Naive B cell (primary cell): ENCODE results near the gene TENT5A. TPM values are rescaled to one million over a fixed set of nuclear protein-coding genes. Genes with fewer than 3 reads are reported as not detected.

Experiments
- ATAC-seq, 2 donors: fragments of 150-1000 bp; cut with Tn5 transposase; 2 replicates each; pipeline ENCODE4 v1.10.0; 2021; ENCODE audit warnings: low read depth in 2 of 2, mild to moderate bottlenecking in 2 of 2, moderate library complexity in 2 of 2
- DNase-seq: peaks from one replicate; pipeline ENCODE4 v3.0.0; 2022
- H3K27ac Mint-ChIP-seq, 6 donors: one replicate each; pipeline ENCODE4 v1.8.0; 2020 to 2022; ENCODE audit warnings: mild to moderate bottlenecking in 6 of 6, mixed read lengths in 6 of 6, moderate library complexity in 5 of 6, inconsistent platforms in 2 of 6
- H3K27me3 Mint-ChIP-seq, 3 donors: one replicate each; pipeline ENCODE4 v1.8.0; 2021 to 2022; ENCODE audit warnings: mixed read lengths in 3 of 3, mild to moderate bottlenecking in 1 of 3
- H3K36me3 Mint-ChIP-seq, 2 donors: one replicate each; pipeline ENCODE4 v1.8.0; 2020 to 2022; ENCODE audit warnings: mixed read lengths in 2 of 2, inconsistent platforms in 1 of 2, mild to moderate bottlenecking in 1 of 2
- H3K4me1 Mint-ChIP-seq, 3 donors: one replicate each; pipeline ENCODE4 v1.8.0; 2020 to 2022; ENCODE audit warnings: mixed read lengths in 3 of 3, inconsistent platforms in 1 of 3, mild to moderate bottlenecking in 1 of 3, moderate library complexity in 1 of 3
- H3K4me3 Mint-ChIP-seq, 8 donors: one replicate each; pipeline ENCODE4 v1.8.0; 2020 to 2022; ENCODE audit warnings: mild to moderate bottlenecking in 8 of 8, mixed read lengths in 8 of 8, moderate library complexity in 8 of 8, inconsistent platforms in 2 of 8
- H3K9me3 Mint-ChIP-seq, 7 donors: one replicate each; pipeline ENCODE4 v1.8.0; 2020 to 2022; ENCODE audit warnings: mixed read lengths in 7 of 7, mild to moderate bottlenecking in 5 of 7, inconsistent platforms in 2 of 7, moderate library complexity in 1 of 7
- polyA plus RNA-seq, 6 donors: library from polyadenylated mRNA; unstranded; fragments of 300-500 nt; fragmentation: Illumina TruSeq; gene quantifications; one replicate each; pipeline ENCODE4 v1.2.3, GENCODE V29; 2021; ENCODE audit warnings: low read depth in 6 of 6

Gene TENT5A
- polyA plus RNA-seq, 6 donors from 2014 or later, result 8.4 to 16.7 (median 11.8) TPM

GRCh38 chr6:81767163-81767891, 14.8 kb upstream of the TENT5A start:
- ATAC-seq, result no peak
- H3K4me1 Mint-ChIP-seq, result no peaks in the 10 kb centered on the region
- no peak overlapping the region for H3K4me3 Mint-ChIP-seq
- H3K27me3 Mint-ChIP-seq, result peaks cover 10 to 30% (median 19%) of the 10 kb centered on the region in 3 donors
- peaks cover 0 to 8% of the 10 kb centered on the region in 2 donors for H3K36me3 Mint-ChIP-seq
- peaks cover 0 to 5% (median 0%) of the 10 kb centered on the region in 7 donors for H3K9me3 Mint-ChIP-seq
- DNase-seq, result no peak
- no peak overlapping the region for H3K27ac Mint-ChIP-seq

GRCh38 chr6:81766482-81767069, 14.1 kb upstream of the TENT5A start:
- H3K9me3 Mint-ChIP-seq, result peaks cover 0 to 5% (median 0%) of the 10 kb centered on the region in 7 donors
- H3K4me3 Mint-ChIP-seq, result no peak overlapping the region
- no peak overlapping the region for H3K27ac Mint-ChIP-seq
- peaks cover 0 to 8% of the 10 kb centered on the region in 2 donors for H3K36me3 Mint-ChIP-seq
- ATAC-seq (no peak), DNase-seq (no peak)
- H3K27me3 Mint-ChIP-seq, result peaks cover 10 to 30% (median 19%) of the 10 kb centered on the region in 3 donors
- H3K4me1 Mint-ChIP-seq, result no peaks in the 10 kb centered on the region

GRCh38 chr6:81764531-81764930, 12.1 kb upstream of the TENT5A start:
- ATAC-seq, result no peak
- Mint-ChIP-seq H3K36me3 (peaks cover 0 to 8% of the 10 kb centered on the region in 2 donors), H3K27ac (no peak overlapping the region), H3K4me3 (no peak overlapping the region), H3K9me3 (peaks cover 0 to 5% (median 0%) of the 10 kb centered on the region in 7 donors), H3K4me1 (no peaks in the 10 kb centered on the region), H3K27me3 (peaks cover 10 to 30% (median 19%) of the 10 kb centered on the region in 3 donors)
- DNase-seq, result no peak

GRCh38 chr6:81763968-81764367, 11.5 kb upstream of the TENT5A start:
- no peak overlapping the region for H3K27ac Mint-ChIP-seq
- H3K27me3 Mint-ChIP-seq, result peaks cover 10 to 30% (median 19%) of the 10 kb centered on the region in 3 donors
- peaks cover 0 to 8% of the 10 kb centered on the region in 2 donors for H3K36me3 Mint-ChIP-seq
- peaks cover 0 to 5% (median 0%) of the 10 kb centered on the region in 7 donors for H3K9me3 Mint-ChIP-seq
- DNase-seq (no peak), ATAC-seq (no peak)
- no peaks in the 10 kb centered on the region for H3K4me1 Mint-ChIP-seq
- no peak overlapping the region for H3K4me3 Mint-ChIP-seq

- no peak for DNase-seq
- Mint-ChIP-seq H3K27ac (no peak overlapping the region), H3K9me3 (peaks cover 0 to 5% (median 0%) of the 10 kb centered on the region in 7 donors), H3K4me1 (no peaks in the 10 kb centered on the region), H3K27me3 (peaks cover 10 to 29% (median 19%) of the 10 kb centered on the region in 3 donors), H3K4me3 (no peak overlapping the region), H3K36me3 (peaks cover 0 to 8% of the 10 kb centered on the region in 2 donors)
- ATAC-seq, result no peak
These were observed 10.6 kb upstream of the TENT5A start for GRCh38 chr6:81763051-81763450.

GRCh38 chr6:81762606-81763005, 10.1 kb upstream of the TENT5A start:
- ATAC-seq (no peak), DNase-seq (no peak)
- H3K27me3 Mint-ChIP-seq, result peaks cover 10 to 24% (median 19%) of the 10 kb centered on the region in 3 donors
- H3K4me1 Mint-ChIP-seq, result no peaks in the 10 kb centered on the region
- H3K27ac Mint-ChIP-seq, result no peak overlapping the region
- H3K9me3 Mint-ChIP-seq, result peaks cover 0 to 5% (median 0%) of the 10 kb centered on the region in 7 donors
- peaks cover 0 to 8% of the 10 kb centered on the region in 2 donors for H3K36me3 Mint-ChIP-seq
- no peak overlapping the region for H3K4me3 Mint-ChIP-seq

GRCh38 chr6:81762132-81762531, 9.7 kb upstream of the TENT5A start:
- peaks cover 10 to 20% (median 19%) of the 10 kb centered on the region in 3 donors for H3K27me3 Mint-ChIP-seq
- H3K36me3 Mint-ChIP-seq, result peaks cover 0 to 8% of the 10 kb centered on the region in 2 donors
- no peaks in the 10 kb centered on the region for H3K4me1 Mint-ChIP-seq
- no peak overlapping the region for H3K27ac Mint-ChIP-seq
- H3K9me3 Mint-ChIP-seq, result peaks cover 0 to 5% (median 0%) of the 10 kb centered on the region in 7 donors
- ATAC-seq (no peak), DNase-seq (no peak)
- no peak overlapping the region for H3K4me3 Mint-ChIP-seq

GRCh38 chr6:81761197-81761596, 8.7 kb upstream of the TENT5A start:
- ATAC-seq (no peak), DNase-seq (no peak)
- no peak overlapping the region for H3K4me3 Mint-ChIP-seq
- H3K9me3 Mint-ChIP-seq, result peaks cover 0 to 5% (median 0%) of the 10 kb centered on the region in 7 donors
- H3K36me3 Mint-ChIP-seq, result peaks cover 0 to 8% of the 10 kb centered on the region in 2 donors
- no peak overlapping the region for H3K27ac Mint-ChIP-seq
- H3K27me3 Mint-ChIP-seq, result peaks cover 8 to 15% (median 10%) of the 10 kb centered on the region in 3 donors
- no peaks in the 10 kb centered on the region for H3K4me1 Mint-ChIP-seq

- H3K27me3 Mint-ChIP-seq, result peaks cover under 1 to 3% (median 1%) of the 10 kb centered on the region in 3 donors
- H3K4me1 Mint-ChIP-seq, result no peaks in the 10 kb centered on the region
- ATAC-seq (no peak), DNase-seq (no peak)
- H3K9me3 Mint-ChIP-seq, result no peaks in the 10 kb centered on the region
- peaks cover 0 to 2% of the 10 kb centered on the region in 2 donors for H3K36me3 Mint-ChIP-seq
- no peak overlapping the region for H3K4me3 Mint-ChIP-seq
- H3K27ac Mint-ChIP-seq, result no peak overlapping the region
These were observed 7.3 kb upstream of the TENT5A start for GRCh38 chr6:81759782-81760181.

- Mint-ChIP-seq H3K4me1 (peaks cover 0 to 8% (median 2%) of the 10 kb centered on the region in 3 donors), H3K27me3 (no peaks in the 10 kb centered on the region), H3K36me3 (no peaks in the 10 kb centered on the region), H3K9me3 (no peaks in the 10 kb centered on the region), H3K4me3 (no peak overlapping the region), H3K27ac (no peak overlapping the region)
- DNase-seq (no peak), ATAC-seq (no peak)
These were observed 5.7 kb upstream of the TENT5A start for GRCh38 chr6:81758221-81758620.

GRCh38 chr6:81756690-81757089, 4.2 kb upstream of the TENT5A start:
- ATAC-seq, result no peak
- Mint-ChIP-seq H3K27me3 (no peaks in the 10 kb centered on the region), H3K4me1 (peaks cover 0 to 15% (median 2%) of the 10 kb centered on the region in 3 donors), H3K4me3 (no peak overlapping the region), H3K9me3 (no peaks in the 10 kb centered on the region), H3K36me3 (no peaks in the 10 kb centered on the region), H3K27ac (peak overlapping the region in 2 of 6 donors; percentile 8 to 33)
- no peak for DNase-seq

- Mint-ChIP-seq H3K27ac (peak overlapping the region in 1 of 6 donors; percentile 64), H3K36me3 (no peaks in the 10 kb centered on the region), H3K9me3 (no peaks in the 10 kb centered on the region), H3K27me3 (no peaks in the 10 kb centered on the region), H3K4me1 (peaks cover 9 to 27% (median 13%) of the 10 kb centered on the region in 3 donors), H3K4me3 (peak overlapping the region in 1 of 8 donors; percentile 78)
- ATAC-seq (no peak), DNase-seq (no peak)
These were observed 3.1 kb upstream of the TENT5A start for GRCh38 chr6:81755551-81755950.

GRCh38 chr6:81754906-81755305, 2.4 kb upstream of the TENT5A start:
- DNase-seq (no peak), ATAC-seq (no peak)
- Mint-ChIP-seq H3K9me3 (no peaks in the 10 kb centered on the region), H3K36me3 (peaks cover 0 to 3% of the 10 kb centered on the region in 2 donors), H3K4me3 (peak overlapping the region in 2 of 8 donors; percentile 5 to 61), H3K27ac (peak overlapping the region in 1 of 6 donors; percentile 23), H3K4me1 (peaks cover 15 to 33% (median 19%) of the 10 kb centered on the region in 3 donors), H3K27me3 (no peaks in the 10 kb centered on the region)
